Mucosa of descending colon (tissue), 3 donors: ENCODE measurements around the gene CCT8. TPM values are rescaled to one million over a fixed set of nuclear protein-coding genes. Genes with fewer than 3 reads are reported as not detected.
"Not testable (repeated sequence)": the region's sequence is repeated elsewhere in the genome, so short reads cannot be mapped to it uniquely, and the experiment has no call there.

ENCODE experiments used
- ATAC-seq: fragments of 200-7000 bp; cut with Tn5 transposase; one replicate; pipeline ENCODE4 v1.9.1; 2020; ENCODE audit warnings: mild to moderate bottlenecking, moderate library complexity
- DNase-seq, 3 donors: peaks; one replicate each; pipeline ENCODE4 v3.0.0-alpha.2; 2020
- H3K36me3 ChIP-seq: fragments of 200-600 bp; one replicate; pipeline ENCODE4 v1.8.0; 2021; ENCODE audit warnings: low read depth, mild to moderate bottlenecking
- H3K4me1 ChIP-seq: fragments of 200-600 bp; one replicate; pipeline ENCODE4 v1.8.0; 2021; ENCODE audit warnings: low read depth, mild to moderate bottlenecking
- H3K4me3 ChIP-seq: fragments of 200-600 bp; one replicate; pipeline ENCODE4 v1.8.0; 2021; ENCODE audit warnings: mild to moderate bottlenecking
- H3K9me3 ChIP-seq: fragments of 200-600 bp; one replicate; pipeline ENCODE4 v1.8.0; 2021; ENCODE audit warnings: mild to moderate bottlenecking
- CTCF ChIP-seq: fragments of 200-600 bp; IDR thresholded peaks from one replicate; pipeline ENCODE4 v1.8.0; 2022; ENCODE audit warnings: antibody characterized with exemption, mild to moderate bottlenecking
- intact Hi-C, 2 donors: fragments of 100-400 bp; cut with DNase I in 1 of 2; cut with micrococcal nuclease in 1 of 2; formaldehyde crosslinking; loops; one replicate each; pipeline versions ENCODE4 v1.11.0 to v1.11.1; 2022; cut with DNase I, micrococcal nuclease
- total RNA-seq, 3 donors: library from RNA; stranded (reverse); fragmentation: NEBNext Ultra II Directional in 2 of 3; extraction: Animal tissue kit (Norgen Biotek cat#: 25700) in 2 of 3; gene quantifications; one replicate each; pipeline versions ENCODE4 v1.2.1 to v1.2.4, GENCODE V29; 2021 to 2023
- donor health status: DM: no; HTN: no; CAD: no; lungs with moderate emphysema.
- donor health status: DM: no; HTN: no; CAD: no.
- donor health status: DM: no; HTN: yes; CAD: no.

CCT8 gene
- total RNA-seq, 3 donors from 2014 or later: 76.2 to 103 (median 95.1) TPM

- peak; percentile 97 for ATAC-seq
- intact Hi-C loops: no loop called here
Observed at GRCh38 chr21:29024474-29025327, 48.7 kb downstream of the CCT8 start, which contains the start of gene USP16. TSS of gene USP16 (plus strand) at chr21:29024668. CDS start at chr21:29027914, 3,246 bp downstream.

GRCh38 chr21:29022166-29022565 lies 51.3 kb downstream of the CCT8 start:
- no peak for TF ChIP-seq CTCF
- Histone ChIP-seq H3K36me3 (no peaks in the 10 kb centered on the region), H3K9me3 (no peaks in the 10 kb centered on the region), H3K4me1 (peaks cover 25% of the 10 kb centered on the region), H3K4me3 (no peak overlapping the region)
- no peak for ATAC-seq
- DNase-seq: no peak
- intact Hi-C loops: no loop called here

More at GRCh38 chr21:29024474-29025327, 48.7 kb downstream of the CCT8 start, which contains the start of gene USP16:
- peak; percentile 95 to 97 (median 95) for DNase-seq
- Histone ChIP-seq H3K4me1 (peaks cover 16% of the 10 kb centered on the region), H3K9me3 (no peaks in the 10 kb centered on the region), H3K36me3 (no peaks in the 10 kb centered on the region), H3K4me3 (peak within 1 kb of the TSS; percentile 65)
- peak; percentile 31 for TF ChIP-seq CTCF

- ATAC-seq (peak; percentile 40), DNase-seq (no peak)
- intact Hi-C loops: no loop called here
- Histone ChIP-seq H3K4me3 (peak overlapping the region; percentile 60), H3K9me3 (no peaks in the 10 kb centered on the region), H3K36me3 (no peaks in the 10 kb centered on the region), H3K4me1 (peaks cover 9% of the 10 kb centered on the region)
- TF ChIP-seq CTCF: no peak
Observed at GRCh38 chr21:29018540-29018939, 54.9 kb downstream of the CCT8 start.

- H3K4me3 ChIP-seq: no peak overlapping the region
- DNase-seq (no peak), ATAC-seq (no peak)
- H3K4me1 ChIP-seq: peaks cover 9% of the 10 kb centered on the region
- intact Hi-C loops: no loop called here
- H3K36me3 ChIP-seq: no peaks in the 10 kb centered on the region
- TF ChIP-seq CTCF: no peak
- H3K9me3 ChIP-seq: no peaks in the 10 kb centered on the region
Observed at GRCh38 chr21:29017639-29018237, 55.7 kb downstream of the CCT8 start.

GRCh38 chr21:29011236-29011635 lies 62.2 kb downstream of the CCT8 start:
- intact Hi-C loops, ATAC-seq: not testable (repeated sequence)

GRCh38 chr21:29008367-29008766 lies 65.1 kb downstream of the CCT8 start:
- intact Hi-C loops: no loop called here
- H3K4me3 ChIP-seq: no peak overlapping the region
- H3K9me3 ChIP-seq: no peaks in the 10 kb centered on the region
- ATAC-seq (no peak), DNase-seq (no peak)
- TF ChIP-seq CTCF: no peak
- no peaks in the 10 kb centered on the region for H3K36me3 ChIP-seq
- H3K4me1 ChIP-seq: peaks cover 7% of the 10 kb centered on the region

More at GRCh38 chr21:29011236-29011635, 62.2 kb downstream of the CCT8 start:
- H3K36me3 ChIP-seq, DNase-seq, H3K4me1 ChIP-seq, H3K4me3 ChIP-seq, H3K9me3 ChIP-seq: not testable (repeated sequence)
